GM19043 (cell line): ENCODE results near the gene GBA2.

Experiments
- ATAC-seq: cut with Tn5 transposase; IDR thresholded peaks from one replicate; pipeline ENCODE4 v1.9.1; 2021; ENCODE audit warnings: low read depth; ENCODE audit not compliant: unreplicated experiment

Gene GBA2

GRCh38 chr9:35697486-35697885 lies 51.5 kb downstream of the GBA2 start:
- ATAC-seq = no peak

- peak; percentile 71 for ATAC-seq
Measured at GRCh38 chr9:35696520-35697215, 52.4 kb downstream of the GBA2 start.

GRCh38 chr9:35695943-35696401 lies 53.1 kb downstream of the GBA2 start:
- no peak for ATAC-seq

- no peak for ATAC-seq
Measured at GRCh38 chr9:35691757-35692301, 57.2 kb downstream of the GBA2 start.

- ATAC-seq = no peak
Measured at GRCh38 chr9:35691334-35691650, 57.7 kb downstream of the GBA2 start.

GRCh38 chr9:35690614-35691333 lies 58.3 kb downstream of the GBA2 start:
- no peak for ATAC-seq

GRCh38 chr9:35690294-35690613 lies 58.8 kb downstream of the GBA2 start:
- no peak for ATAC-seq

GRCh38 chr9:35689542-35690293 lies 59.3 kb downstream of the GBA2 start, which contains the start of gene TPM2:
Gene TPM2 (minus strand): TSS chr9:35689925. CDS start chr9:35689817, 108 bp downstream.
- ATAC-seq = no peak

GRCh38 chr9:35688558-35689541 lies 60.2 kb downstream of the GBA2 start:
- ATAC-seq = no peak

GRCh38 chr9:35687972-35688557 lies 61.0 kb downstream of the GBA2 start:
- ATAC-seq = no peak

- ATAC-seq = no peak
Measured at GRCh38 chr9:35687306-35687705, 61.7 kb downstream of the GBA2 start.
